Kidney glomerular epithelial cell (primary cell): ENCODE data around the gene CDH23.

Source experiments
- DNase-seq: peaks from one replicate; lab custom pipeline; 2025; lab: John Stamatoyannopoulos, UW

Gene CDH23

GRCh38 chr10:71564194-71564820 is 167.6 kb downstream of the CDH23 start:
- no peak for DNase-seq

DNA sequence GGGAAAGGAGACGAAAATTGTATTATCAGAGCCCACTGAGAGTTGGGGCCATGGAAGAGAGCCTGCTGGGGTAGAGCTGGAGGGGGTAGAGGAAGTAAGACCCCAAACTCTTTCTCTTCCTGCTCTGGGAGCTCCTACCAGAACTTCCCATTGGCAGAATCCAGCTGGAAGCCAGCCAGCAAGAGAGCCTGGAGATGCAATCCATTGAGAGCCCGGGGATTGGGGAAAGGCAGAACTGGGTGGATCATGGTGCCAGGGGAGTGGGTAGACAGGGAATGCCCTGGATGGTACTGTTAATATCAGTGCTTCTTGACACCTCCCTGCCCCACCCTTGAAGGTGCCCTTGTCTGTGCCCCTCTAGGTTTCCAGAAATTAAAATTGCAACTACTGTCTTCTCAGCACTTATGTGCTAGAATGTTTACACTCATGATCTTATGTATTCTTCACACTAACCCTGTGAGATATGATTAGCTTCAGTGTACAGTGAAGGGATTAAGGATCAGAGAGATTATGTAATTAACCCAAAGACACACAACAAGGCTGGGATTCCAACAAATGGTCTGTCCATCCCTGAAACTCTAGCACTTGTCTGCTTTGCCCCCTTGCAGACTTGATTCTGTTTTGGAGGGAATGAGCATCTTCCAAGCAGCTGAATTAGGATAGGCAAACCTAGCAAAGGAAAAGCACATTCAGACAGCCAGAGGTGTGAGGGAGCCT is 168.7 kb downstream of the CDH23 start:
- DNase-seq: no peak

DNA sequence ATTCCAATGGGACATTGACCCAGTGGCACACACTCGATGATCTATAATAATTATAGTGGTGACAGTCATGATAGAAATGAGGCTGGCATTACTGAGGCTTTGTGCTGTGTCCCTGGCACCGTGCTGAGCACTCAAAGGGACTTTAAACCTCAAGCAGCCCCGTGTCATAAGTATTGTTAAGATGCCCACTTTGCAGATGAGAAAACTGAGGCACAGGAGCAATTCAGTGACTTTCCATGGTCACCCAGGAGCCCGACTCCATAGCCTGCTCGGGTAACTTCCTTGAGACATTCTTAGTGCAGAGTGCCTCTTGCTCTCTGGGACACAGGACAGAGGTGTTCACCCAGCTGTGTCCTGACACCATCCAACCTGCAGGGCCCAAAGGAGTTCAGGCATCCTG is 170.3 kb downstream of the CDH23 start:
- DNase-seq: no peak

DNA sequence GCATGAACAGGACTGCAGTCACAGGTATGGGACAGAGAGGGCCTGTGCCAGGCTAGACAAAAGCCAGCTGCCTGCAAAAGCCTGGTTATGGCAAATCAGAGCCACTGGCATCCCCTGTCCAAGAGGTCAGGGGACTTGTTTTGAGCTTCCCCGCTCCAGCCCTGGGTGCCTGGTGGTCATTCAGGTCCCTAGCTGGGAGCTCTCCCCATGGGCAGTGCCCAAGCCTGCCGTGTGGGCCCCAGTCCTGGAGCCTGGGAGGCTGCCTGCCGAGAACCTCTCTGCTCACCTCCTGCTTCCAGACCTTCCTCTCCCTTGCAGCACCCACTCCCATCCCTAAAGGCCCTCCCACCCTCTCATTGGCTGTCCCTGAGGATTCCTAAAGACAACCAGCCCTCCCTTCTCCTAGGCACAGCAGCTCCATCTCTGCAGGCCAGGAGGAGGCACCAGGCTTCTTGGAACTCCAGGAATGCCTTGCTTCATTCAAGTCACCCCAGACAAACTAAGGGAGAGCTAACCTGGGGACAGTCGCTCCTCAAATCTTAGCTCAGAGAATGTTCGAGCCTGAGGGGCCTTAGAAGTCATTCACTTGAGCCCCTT is 172.3 kb downstream of the CDH23 start:
- no peak for DNase-seq

DNA sequence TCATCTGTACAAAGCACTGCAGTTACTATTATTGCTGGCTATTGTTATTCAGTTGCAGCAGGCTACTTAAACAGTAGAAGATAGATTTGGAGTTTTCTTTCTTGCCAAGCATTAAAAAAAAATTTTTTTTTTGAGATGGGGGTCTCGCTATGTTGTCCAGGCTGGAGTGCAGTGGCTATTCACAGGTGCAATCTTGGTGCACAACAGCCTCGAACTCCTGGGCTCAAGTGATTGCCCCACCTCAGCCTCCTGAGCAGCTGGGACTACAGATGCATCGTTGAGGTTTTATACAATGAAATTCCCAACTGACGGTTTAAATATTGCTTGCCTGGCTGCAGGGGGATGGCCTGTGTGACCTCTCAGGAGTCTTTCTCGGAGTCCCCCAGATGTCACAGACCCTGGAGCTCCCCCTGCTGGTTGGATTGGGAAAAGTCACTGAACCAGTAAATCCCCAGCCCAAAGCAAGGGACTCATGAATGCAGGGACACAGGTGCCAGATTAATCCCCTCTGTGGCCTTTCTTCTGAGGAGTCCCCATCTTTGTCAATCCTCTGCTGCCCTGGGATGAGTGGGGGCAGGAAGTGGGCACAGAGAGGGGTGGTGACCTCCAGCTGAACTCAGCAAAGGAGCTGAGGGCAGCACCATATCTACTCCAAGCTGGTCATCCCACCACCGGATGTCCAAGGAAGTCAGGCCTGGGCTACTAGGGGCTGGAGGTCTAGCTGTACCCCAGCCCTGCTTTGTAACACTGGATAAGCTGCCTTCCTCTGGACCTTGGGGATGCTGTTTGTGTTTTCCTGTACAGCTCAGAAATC is 173.3 kb downstream of the CDH23 start:
- peak; percentile 30 for DNase-seq

DNA sequence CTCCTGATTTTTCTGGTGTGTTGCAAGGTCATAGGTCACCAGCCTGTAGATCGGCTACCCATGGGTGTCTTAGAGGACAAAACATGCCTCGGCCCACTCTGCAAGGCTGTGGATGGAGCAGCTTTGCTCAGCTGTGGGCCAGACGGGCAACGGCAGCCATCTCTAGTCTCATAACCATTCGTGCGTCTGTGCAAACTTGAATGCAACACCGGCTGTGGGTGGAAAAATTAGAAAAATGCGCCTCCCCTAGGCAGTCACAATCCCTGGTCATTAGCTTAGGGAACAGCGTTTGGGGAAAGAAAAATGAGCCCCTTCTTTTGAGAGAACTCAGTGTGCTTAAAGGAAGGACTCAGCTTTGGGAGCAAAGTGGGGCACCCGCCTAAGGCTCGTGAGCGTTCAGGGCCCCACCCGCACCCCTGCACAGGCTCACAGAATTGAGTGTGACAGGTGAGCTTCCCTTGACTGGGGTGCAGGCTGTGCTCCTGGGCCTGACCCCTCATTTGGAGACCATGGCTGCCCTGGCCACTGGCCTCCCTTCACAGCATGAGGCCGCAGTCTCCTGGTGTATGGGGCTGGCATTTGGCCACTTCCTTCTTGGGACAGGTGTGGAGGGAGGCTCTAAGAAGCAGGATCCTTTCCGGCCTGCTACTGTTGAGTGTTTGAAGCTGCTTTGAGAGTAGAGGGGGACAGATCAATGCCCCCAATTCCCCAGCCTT is 174.9 kb downstream of the CDH23 start:
- DNase-seq: no peak

DNA sequence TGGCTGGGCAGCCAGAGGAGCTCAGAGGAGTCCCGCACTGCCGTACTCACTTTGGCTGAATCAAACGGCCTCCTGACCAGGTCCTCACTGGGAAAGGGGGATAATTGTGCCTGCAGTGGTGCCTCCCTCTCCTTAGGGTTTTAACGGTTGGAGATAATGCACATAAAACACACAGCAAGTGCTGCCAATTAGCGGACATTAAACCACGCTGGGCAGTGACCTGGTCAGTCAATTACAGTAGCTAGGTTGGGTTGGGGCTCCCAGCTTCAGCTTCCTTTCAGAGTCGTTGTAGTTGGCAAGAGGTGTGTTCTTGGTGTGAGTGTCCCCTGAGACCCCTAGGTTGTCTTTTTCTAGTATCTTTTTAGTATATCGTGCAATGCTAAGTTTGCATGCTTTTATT is 176.2 kb downstream of the CDH23 start:
- DNase-seq: no peak

DNA sequence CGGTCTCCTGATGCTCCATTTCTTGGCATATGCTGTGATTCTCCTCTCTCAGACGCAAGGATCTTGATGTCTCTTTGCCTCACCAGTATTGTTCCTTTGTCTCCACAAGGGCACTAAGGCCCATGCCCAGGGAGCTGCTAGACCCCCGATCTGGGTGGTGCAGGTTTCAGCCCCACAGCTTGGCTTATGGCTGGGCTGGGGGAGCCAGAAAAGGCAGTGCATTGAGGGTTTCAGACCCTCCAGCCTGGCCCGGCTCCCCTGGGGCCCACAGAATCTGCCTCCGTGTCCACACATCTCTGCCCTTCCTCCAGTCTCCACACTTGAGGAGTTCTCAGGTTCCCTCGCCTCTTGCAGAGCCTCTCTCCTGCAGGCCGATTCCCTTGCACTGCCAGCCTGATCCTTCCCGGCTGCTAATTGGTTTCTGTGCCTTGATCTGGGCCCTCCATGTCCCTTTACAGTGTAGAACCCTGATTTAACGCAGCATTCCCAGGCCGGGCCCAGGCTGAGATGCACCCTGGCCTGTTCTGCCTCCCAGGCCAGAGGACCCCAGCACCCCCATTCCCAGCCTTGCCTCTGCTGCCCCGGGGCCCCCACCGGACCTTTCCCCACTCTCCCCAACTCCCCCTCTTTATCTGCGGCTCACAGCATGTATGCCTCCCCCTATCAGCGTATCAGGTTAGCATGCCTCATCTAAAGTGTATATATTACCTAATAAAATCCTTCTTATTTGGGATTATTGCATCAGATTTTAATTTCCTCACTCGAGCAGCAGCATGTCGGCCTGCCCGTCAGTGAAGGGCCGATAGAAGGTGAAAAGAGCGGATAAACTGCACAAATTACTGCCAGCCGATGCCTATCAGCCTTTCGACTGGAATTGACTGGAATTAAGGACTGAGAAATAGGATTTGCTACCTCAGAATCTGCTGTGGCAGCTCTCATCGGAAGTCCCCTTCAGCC is 177.1 kb downstream of the CDH23 start:
- DNase-seq: no peak

DNA sequence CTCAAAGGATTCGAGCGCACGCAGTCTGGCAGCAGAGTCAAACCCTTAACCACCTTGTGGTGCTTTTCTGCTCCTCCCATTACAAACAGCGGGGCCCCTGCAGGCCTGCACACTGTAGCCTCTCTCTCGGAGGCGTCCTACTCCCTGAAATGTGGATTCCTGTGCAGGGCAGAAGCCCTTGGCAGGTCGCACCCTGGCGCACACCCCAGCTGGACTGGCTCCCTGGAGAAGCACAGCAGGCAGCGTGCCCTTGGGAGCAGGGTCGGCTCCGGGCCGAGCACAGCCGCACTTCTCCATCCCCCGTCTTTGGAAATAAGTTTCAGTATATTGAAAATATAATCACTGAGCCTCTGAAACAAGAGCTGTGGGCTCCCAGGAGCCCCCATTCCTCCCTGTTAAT is 178.7 kb downstream of the CDH23 start:
- DNase-seq: no peak

GRCh38 chr10:71575934-71576801 is 179.4 kb downstream of the CDH23 start:
- DNase-seq: no peak

GRCh38 chr10:71576842-71577241 is 180.1 kb downstream of the CDH23 start:
- no peak for DNase-seq

GRCh38 chr10:71577345-71577744 is 180.6 kb downstream of the CDH23 start:
- DNase-seq: no peak

DNA sequence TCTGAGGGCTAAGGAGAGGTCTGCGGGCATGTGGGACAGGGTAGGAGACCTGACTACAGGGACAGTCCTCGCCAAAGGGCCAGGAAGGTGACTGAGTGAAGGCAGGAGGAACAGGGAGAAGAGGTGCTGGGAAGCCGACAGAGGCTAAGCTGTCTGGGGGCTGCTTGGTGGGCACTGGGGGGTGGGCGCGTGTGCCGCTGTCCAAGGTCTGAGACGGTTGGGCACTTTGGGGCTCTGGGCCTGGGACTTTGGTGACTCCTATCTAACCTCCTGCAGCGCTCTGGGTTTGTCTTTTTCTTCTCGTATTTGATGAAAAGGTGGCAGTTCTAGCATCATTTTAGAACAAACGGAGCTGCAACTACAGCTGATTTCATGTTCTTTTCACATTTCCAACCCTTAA is 181.3 kb downstream of the CDH23 start:
- DNase-seq: no peak

DNA sequence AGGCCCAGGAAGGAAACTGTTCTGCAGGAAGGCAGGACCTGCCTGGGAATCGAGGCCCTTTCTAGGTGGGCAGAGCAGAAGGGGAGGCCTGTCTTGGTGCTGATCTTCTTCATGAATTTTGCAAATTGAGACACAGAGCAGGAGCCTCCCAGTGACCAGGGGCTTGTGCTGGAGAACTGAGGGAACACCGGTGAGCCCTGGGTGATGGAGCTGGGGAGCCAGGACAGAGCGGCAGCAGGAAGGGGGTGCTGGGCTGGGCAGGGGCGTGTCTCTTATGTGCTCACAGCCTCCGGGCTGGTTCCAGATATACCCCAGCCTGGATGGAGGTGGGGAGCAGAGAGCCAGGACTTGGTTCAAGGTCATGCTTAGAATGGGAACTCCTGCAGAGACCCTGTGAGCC is 182.9 kb downstream of the CDH23 start:
- no peak for DNase-seq

- no peak for DNase-seq
These were observed 183.7 kb downstream of the CDH23 start for GRCh38 chr10:71580415-71580814.

GRCh38 chr10:71580926-71581325 is 184.2 kb downstream of the CDH23 start:
- no peak for DNase-seq

- no peak for DNase-seq
These were observed 184.7 kb downstream of the CDH23 start for GRCh38 chr10:71581376-71581775.

- DNase-seq: peak; percentile 5
These were observed 185.3 kb downstream of the CDH23 start for GRCh38 chr10:71582019-71582418.

DNA sequence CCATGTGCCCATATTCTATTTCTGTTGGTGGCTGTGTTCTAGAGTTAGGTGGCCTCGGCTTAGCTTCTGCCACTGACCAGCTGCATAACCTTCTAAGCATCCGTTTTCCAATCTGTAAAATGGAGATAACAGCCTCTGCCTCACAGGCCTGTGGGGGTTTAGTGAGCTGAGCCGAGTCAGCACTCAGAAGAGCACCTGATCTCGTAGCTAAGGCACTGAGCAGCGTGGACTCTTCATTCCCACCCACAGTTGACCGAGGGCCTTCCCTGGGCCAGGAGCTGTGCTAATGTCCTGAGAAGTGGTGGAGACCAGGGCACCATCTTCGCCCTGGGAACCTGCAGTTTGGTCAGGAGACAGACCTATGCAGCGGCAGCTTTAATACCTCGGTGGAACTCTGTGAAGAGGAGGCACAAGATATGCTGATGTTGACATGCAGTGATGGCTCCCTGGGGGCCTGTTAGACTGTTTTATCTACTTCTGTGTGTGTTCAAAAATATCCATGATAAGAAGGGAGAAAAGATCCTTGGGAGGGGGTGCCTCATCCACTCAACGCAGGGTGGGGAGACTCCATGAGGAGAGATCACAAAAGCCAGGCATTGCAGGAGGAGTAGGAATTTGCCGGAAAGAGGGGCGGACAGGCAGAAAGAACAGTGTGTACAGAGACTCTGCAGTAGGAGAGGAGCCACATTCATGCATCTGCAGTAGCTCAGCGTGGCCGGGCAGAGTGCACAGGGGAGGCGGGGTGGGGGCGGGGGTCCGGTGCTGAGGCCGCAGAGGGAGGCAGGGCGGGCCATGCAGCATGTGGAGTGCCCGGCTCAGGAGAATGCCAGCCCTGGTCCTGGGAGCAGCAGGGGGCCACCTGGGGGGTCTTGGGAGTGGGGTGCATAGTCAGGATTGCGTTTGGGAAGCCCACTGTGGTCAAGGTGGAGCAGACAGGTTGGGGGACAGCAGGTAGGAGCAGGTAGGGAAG is 186.1 kb downstream of the CDH23 start:
- DNase-seq: no peak
